Mesendoderm (in vitro differentiated cells): ENCODE data around the gene SV2B. TPM values are rescaled to one million over a fixed set of nuclear protein-coding genes. Genes with fewer than 3 reads are reported as not detected.

Experiments
- DNase-seq: peaks from one replicate; pipeline ENCODE4 v3.0.0; 2013
- H2AK5ac ChIP-seq: 2 replicates; pipeline ENCODE4 v1.6.1; 2013; ENCODE audit warnings: low read length, inconsistent platforms
- H2BK120ac ChIP-seq: 2 replicates; pipeline ENCODE4 v1.6.1; 2013; ENCODE audit warnings: low read depth, mild to moderate bottlenecking, low read length, moderate library complexity, mixed read lengths
- H2BK15ac ChIP-seq: replicated peaks from 2 replicates; pipeline ENCODE4 v1.6.1; 2013; ENCODE audit warnings: low read depth, mild to moderate bottlenecking, moderate library complexity
- H2BK5ac ChIP-seq: 2 replicates; pipeline ENCODE4 v1.6.1; 2013; ENCODE audit warnings: low read length, inconsistent platforms
- H3K18ac ChIP-seq: 2 replicates; pipeline ENCODE4 v1.6.1; 2013; ENCODE audit warnings: mild to moderate bottlenecking, low read length, mixed read lengths
- H3K23ac ChIP-seq: one replicate; pipeline ENCODE4 v1.6.1; 2013; ENCODE audit warnings: low read length
- H3K27ac ChIP-seq: 2 replicates; pipeline ENCODE4 v1.5.1; 2013; ENCODE audit warnings: low read depth, mild to moderate bottlenecking, inconsistent platforms, low read length, moderate library complexity
- H3K27me3 ChIP-seq: 2 replicates; pipeline ENCODE4 v1.6.1; 2013; ENCODE audit warnings: low read length, control low read depth, mild to moderate bottlenecking, inconsistent platforms; ENCODE audit not compliant: insufficient read depth, poor library complexity
- H3K36me3 ChIP-seq: 2 replicates; pipeline ENCODE4 v1.6.1; 2013; ENCODE audit warnings: low read length, inconsistent platforms; ENCODE audit not compliant: control insufficient read depth, insufficient read depth
- H3K4ac ChIP-seq: one replicate; pipeline ENCODE4 v1.6.1; 2013; ENCODE audit warnings: low read depth, mild to moderate bottlenecking, low read length, moderate library complexity
- H3K4me1 ChIP-seq: 2 replicates; pipeline ENCODE4 v1.6.1; 2013; ENCODE audit warnings: low read depth, low read length, inconsistent platforms; ENCODE audit not compliant: control insufficient read depth
- H3K4me2 ChIP-seq: 2 replicates; pipeline ENCODE4 v1.6.1; 2013; ENCODE audit warnings: low read length
- H3K4me3 ChIP-seq: 2 replicates; pipeline ENCODE4 v1.5.1; 2013; ENCODE audit warnings: mild to moderate bottlenecking, low read length
- H3K56ac ChIP-seq: one replicate; pipeline ENCODE4 v1.6.1; 2013; ENCODE audit warnings: low read length
- H3K79me1 ChIP-seq: 2 replicates; pipeline ENCODE4 v1.6.1; 2013; ENCODE audit warnings: low read length, inconsistent platforms
- H3K79me2 ChIP-seq: 2 replicates; pipeline ENCODE4 v1.6.1; 2013; ENCODE audit warnings: mild to moderate bottlenecking, low read length; ENCODE audit not compliant: control insufficient read depth, insufficient read depth
- H3K9ac ChIP-seq: 2 replicates; pipeline ENCODE4 v1.6.1; 2013; ENCODE audit warnings: low read length, inconsistent platforms
- H4K5ac ChIP-seq: one replicate; pipeline ENCODE4 v1.6.1; 2013; ENCODE audit warnings: low read length
- H4K8ac ChIP-seq: one replicate; pipeline ENCODE4 v1.6.1; 2013; ENCODE audit warnings: low read depth, mild to moderate bottlenecking, control low read depth, low read length, moderate library complexity
- WGBS: extraction: QIAGEN DNeasy Blood & Tissue Kit; methylation state at CpG from one replicate; pipeline ENCODE4 v1.1.7; 2013; ENCODE audit warnings: low lambda C conversion rate, missing lambda C conversion rate; ENCODE audit not compliant: insufficient coverage; ENCODE audit errors: extremely low coverage; 5-methylcytosine and 5-hydroxymethylcytosine counted together
- polyA plus RNA-seq, 2 experiments: library from polyadenylated mRNA; stranded (reverse); fragments of 200-250 nt; gene quantifications; one replicate each; pipeline ENCODE4 v1.2.3, GENCODE V29; 2013

The SV2B gene, protein sequence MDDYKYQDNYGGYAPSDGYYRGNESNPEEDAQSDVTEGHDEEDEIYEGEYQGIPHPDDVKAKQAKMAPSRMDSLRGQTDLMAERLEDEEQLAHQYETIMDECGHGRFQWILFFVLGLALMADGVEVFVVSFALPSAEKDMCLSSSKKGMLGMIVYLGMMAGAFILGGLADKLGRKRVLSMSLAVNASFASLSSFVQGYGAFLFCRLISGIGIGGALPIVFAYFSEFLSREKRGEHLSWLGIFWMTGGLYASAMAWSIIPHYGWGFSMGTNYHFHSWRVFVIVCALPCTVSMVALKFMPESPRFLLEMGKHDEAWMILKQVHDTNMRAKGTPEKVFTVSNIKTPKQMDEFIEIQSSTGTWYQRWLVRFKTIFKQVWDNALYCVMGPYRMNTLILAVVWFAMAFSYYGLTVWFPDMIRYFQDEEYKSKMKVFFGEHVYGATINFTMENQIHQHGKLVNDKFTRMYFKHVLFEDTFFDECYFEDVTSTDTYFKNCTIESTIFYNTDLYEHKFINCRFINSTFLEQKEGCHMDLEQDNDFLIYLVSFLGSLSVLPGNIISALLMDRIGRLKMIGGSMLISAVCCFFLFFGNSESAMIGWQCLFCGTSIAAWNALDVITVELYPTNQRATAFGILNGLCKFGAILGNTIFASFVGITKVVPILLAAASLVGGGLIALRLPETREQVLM
- polyA plus RNA-seq (2013, experiment 1 of 2): 0.07 TPM
- polyA plus RNA-seq (2013, experiment 2 of 2): 0.06 TPM

- no peaks in the 10 kb centered on the region for H3K79me2 ChIP-seq
- H2BK5ac ChIP-seq: no peak within 1 kb of the TSS
- no peak within 1 kb of the TSS for H3K4ac ChIP-seq
- no peaks in the 10 kb centered on the region for H3K36me3 ChIP-seq
- peak within 1 kb of the TSS; percentile 18 for H3K56ac ChIP-seq
- no peak within 1 kb of the TSS for H3K4me3 ChIP-seq
- peaks cover 4% of the 10 kb centered on the region for H3K4me1 ChIP-seq
- peak within 1 kb of the TSS; percentile 48 for H3K4me2 ChIP-seq
- no peak within 1 kb of the TSS for H3K9ac ChIP-seq
- no peak within 1 kb of the TSS for H2AK5ac ChIP-seq
- H3K18ac ChIP-seq: no peak within 1 kb of the TSS
- no peak within 1 kb of the TSS for H2BK120ac ChIP-seq
- H3K23ac ChIP-seq: peak within 1 kb of the TSS; percentile 48
- H4K8ac ChIP-seq: no peak within 1 kb of the TSS
- DNase-seq: peak; percentile 41
- no peak within 1 kb of the TSS for H2BK15ac ChIP-seq
- H4K5ac ChIP-seq: no peak within 1 kb of the TSS
- peaks cover 30% of the 10 kb centered on the region for H3K27me3 ChIP-seq
- WGBS: no CpG with 5 or more reads among the region's 64 CpGs
- no peak within 1 kb of the TSS for H3K27ac ChIP-seq
- H3K79me1 ChIP-seq: no peaks in the 10 kb centered on the region
Measured at GRCh38 chr15:91099995-91100813, at the start of gene SV2B. TSS of gene SV2B (plus strand) at chr15:91100257. CDS start at chr15:91226264, 126,007 bp downstream.

DNA sequence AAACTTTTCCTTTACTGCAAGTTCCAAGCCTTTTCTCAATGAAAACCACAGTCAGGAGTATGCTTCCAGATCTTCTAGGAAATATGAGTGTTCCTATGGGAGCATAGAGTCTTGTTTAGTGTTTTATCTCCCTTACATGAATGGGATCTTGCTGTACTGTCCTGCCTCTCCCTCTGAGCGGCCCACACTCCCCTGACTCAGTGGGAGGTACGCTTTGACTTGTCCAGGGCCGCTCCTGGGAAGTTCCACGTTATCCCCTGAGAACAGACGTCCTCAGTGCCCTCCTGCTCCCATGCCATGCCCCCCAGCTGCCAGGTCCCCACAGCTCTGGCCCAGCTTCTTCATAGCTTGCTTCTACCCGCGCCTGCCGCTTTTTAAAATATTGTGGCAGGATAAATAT lies 48.8 kb upstream of the SV2B start:
- no peaks in the 10 kb centered on the region for H3K79me1 ChIP-seq
- H3K27me3 ChIP-seq: no peaks in the 10 kb centered on the region
- H4K8ac ChIP-seq: no peak overlapping the region
- H2BK5ac ChIP-seq: no peak overlapping the region
- no peak overlapping the region for H3K23ac ChIP-seq
- no peaks in the 10 kb centered on the region for H3K36me3 ChIP-seq
- no CpG with 5 or more reads among the region's 8 CpGs for WGBS
- no peak overlapping the region for H3K56ac ChIP-seq
- no peak overlapping the region for H2BK120ac ChIP-seq
- no peak overlapping the region for H2AK5ac ChIP-seq
- DNase-seq: no peak
- no peak overlapping the region for H2BK15ac ChIP-seq
- no peak overlapping the region for H4K5ac ChIP-seq
- no peak overlapping the region for H3K4me3 ChIP-seq
- H3K4me2 ChIP-seq: no peak overlapping the region
- H3K4ac ChIP-seq: no peak overlapping the region
- no peak overlapping the region for H3K18ac ChIP-seq
- no peak overlapping the region for H3K9ac ChIP-seq
- H3K27ac ChIP-seq: no peak overlapping the region
- H3K79me2 ChIP-seq: no peaks in the 10 kb centered on the region
- H3K4me1 ChIP-seq: no peaks in the 10 kb centered on the region

DNA sequence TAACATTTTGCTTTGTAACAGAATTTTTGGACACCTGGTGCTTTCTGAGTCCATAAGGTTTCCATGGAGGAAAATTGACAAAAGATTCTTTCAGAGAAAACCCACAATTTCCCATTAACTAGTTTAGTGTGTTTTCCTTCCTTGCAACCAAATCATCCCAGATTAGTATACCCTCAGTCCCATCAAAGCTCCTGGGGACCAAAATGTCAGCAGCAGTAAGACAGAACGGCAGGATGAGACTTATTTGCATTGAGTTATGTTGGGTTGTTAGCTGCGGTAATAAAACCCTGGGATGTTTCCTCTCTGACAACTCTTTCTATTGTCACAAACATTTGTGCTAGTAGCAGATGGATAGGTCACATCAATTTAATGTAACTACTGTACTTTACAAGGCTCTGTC lies 45.2 kb upstream of the SV2B start:
- Histone ChIP-seq H3K18ac (no peak overlapping the region), H3K4me2 (no peak overlapping the region), H3K4me1 (no peaks in the 10 kb centered on the region), H3K4me3 (no peak overlapping the region), H3K27me3 (no peaks in the 10 kb centered on the region), H2BK120ac (no peak overlapping the region), H3K79me2 (no peaks in the 10 kb centered on the region), H2BK5ac (no peak overlapping the region), H3K36me3 (no peaks in the 10 kb centered on the region), H4K5ac (no peak overlapping the region), H3K79me1 (no peaks in the 10 kb centered on the region), H3K27ac (no peak overlapping the region), H3K23ac (no peak overlapping the region), H2BK15ac (no peak overlapping the region), H2AK5ac (no peak overlapping the region), H4K8ac (no peak overlapping the region), H3K9ac (no peak overlapping the region), H3K56ac (no peak overlapping the region), H3K4ac (no peak overlapping the region)
- no CpG with 5 or more reads among the region's 2 CpGs for WGBS
- no peak for DNase-seq

DNA sequence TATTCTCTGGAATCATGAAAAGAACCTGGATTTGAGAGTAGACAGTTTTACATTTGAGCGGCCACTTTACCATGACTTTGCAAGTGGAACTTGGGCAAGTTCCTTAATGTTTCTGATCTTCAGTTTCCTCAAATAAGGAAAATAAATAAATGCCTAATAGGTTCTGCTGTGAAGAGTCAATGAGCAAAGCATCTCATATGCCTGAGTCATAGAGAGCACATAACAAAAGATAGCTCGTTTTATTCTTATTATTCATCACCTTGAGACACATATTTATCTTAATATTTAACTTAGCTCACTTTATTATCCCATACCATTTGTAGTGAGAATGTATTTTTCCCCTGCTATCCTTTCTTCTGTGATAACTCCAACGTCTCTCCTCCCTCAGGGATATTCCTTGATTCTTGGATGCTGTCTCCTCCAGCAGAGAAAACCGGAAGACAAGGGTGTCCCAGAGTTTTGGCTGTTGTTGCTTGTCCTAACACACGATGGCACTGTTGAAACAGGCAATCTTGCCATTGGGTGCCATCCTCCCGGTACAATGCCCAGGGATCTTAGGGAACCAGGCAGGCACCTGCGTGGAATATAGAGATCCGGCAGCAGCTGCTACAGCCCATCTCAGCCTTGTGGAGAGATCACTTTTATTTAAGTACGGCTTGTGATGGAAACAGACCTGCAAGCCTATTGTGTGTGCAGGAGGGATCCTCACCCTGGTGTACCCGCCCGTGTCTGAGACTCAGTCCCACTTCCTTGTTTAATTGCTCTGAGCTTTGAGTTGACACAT lies 44.3 kb upstream of the SV2B start:
- no peak overlapping the region for H3K4me3 ChIP-seq
- H3K4me1 ChIP-seq: no peaks in the 10 kb centered on the region
- no CpG with 5 or more reads among the region's 11 CpGs for WGBS
- no peak overlapping the region for H3K23ac ChIP-seq
- no peaks in the 10 kb centered on the region for H3K36me3 ChIP-seq
- H2AK5ac ChIP-seq: no peak overlapping the region
- H3K79me2 ChIP-seq: no peaks in the 10 kb centered on the region
- H2BK15ac ChIP-seq: no peak overlapping the region
- H3K4ac ChIP-seq: no peak overlapping the region
- H3K27ac ChIP-seq: no peak overlapping the region
- H4K5ac ChIP-seq: no peak overlapping the region
- no peaks in the 10 kb centered on the region for H3K27me3 ChIP-seq
- DNase-seq: peak; percentile 73
- H2BK5ac ChIP-seq: no peak overlapping the region
- no peak overlapping the region for H4K8ac ChIP-seq
- H2BK120ac ChIP-seq: no peak overlapping the region
- no peak overlapping the region for H3K9ac ChIP-seq
- H3K4me2 ChIP-seq: no peak overlapping the region
- no peak overlapping the region for H3K18ac ChIP-seq
- no peak overlapping the region for H3K56ac ChIP-seq
- H3K79me1 ChIP-seq: no peaks in the 10 kb centered on the region

DNA sequence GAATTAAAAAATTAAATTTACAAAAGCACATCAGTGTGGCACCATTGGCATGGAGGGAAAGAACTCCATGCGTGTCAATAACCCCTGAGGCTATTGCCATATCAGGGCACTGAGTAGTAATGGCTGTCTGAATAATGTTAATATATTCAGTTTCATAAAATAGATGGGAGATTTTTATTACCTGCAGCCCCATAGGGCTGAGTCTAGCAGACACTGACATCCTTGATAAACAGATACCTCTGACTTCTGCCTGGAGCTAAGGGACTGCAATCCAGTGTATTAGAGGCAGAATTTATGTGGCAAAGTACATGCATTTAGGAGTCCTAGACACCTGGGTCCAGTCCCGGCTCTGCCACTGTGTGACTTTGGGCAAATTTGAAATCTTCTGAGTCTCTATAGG lies 38.8 kb upstream of the SV2B start:
- Histone ChIP-seq H3K79me2 (no peaks in the 10 kb centered on the region), H2BK120ac (no peak overlapping the region), H3K79me1 (no peaks in the 10 kb centered on the region), H3K23ac (no peak overlapping the region), H2BK15ac (no peak overlapping the region), H3K4me2 (no peak overlapping the region), H3K18ac (no peak overlapping the region), H3K4me1 (no peaks in the 10 kb centered on the region), H3K56ac (no peak overlapping the region), H2AK5ac (no peak overlapping the region), H3K36me3 (no peaks in the 10 kb centered on the region), H3K27me3 (no peaks in the 10 kb centered on the region), H3K4me3 (no peak overlapping the region), H2BK5ac (no peak overlapping the region), H3K27ac (no peak overlapping the region), H4K8ac (no peak overlapping the region), H3K4ac (no peak overlapping the region), H3K9ac (no peak overlapping the region), H4K5ac (no peak overlapping the region)
- DNase-seq: no peak
- no CpG with 5 or more reads among the region's 2 CpGs for WGBS
